PC-9 (cell line): ENCODE results near the gene PITHD1.

Source experiments
- CTCF ChIP-seq: fragments of 200-600 bp; sonication (generic); conservative IDR thresholded peaks from 2 replicates; pipeline ENCODE4 v1.6.1; 2017; ENCODE audit warnings: mixed run types, antibody characterized with exemption, mild to moderate bottlenecking, moderate library complexity
- EZH2 ChIP-seq: fragments of 200-600 bp; sonication (generic); IDR thresholded peaks from 2 replicates; pipeline ENCODE4 v1.8.0; 2017; ENCODE audit warnings: antibody characterized with exemption, low read depth

- TF ChIP-seq CTCF = peak; percentile 82
- no peak for TF ChIP-seq EZH2
These were observed 6.0 kb upstream of the PITHD1 start for GRCh38 chr1:23772049-23772853.
